Gastroesophageal sphincter (tissue), 4 donors: ENCODE results near the gene MIPOL1. TPM values are rescaled to one million over a fixed set of nuclear protein-coding genes. Genes with fewer than 3 reads are reported as not detected.

Source experiments
- ATAC-seq: fragments of 150-250 bp; one replicate; pipeline ENCODE4 v1.9.1; 2016; ENCODE audit warnings: mild to moderate bottlenecking, moderate library complexity
- H3K27ac ChIP-seq, 4 donors: fragments of 200-600 bp; sonication (generic) in 3 of 4; 1 replicate in 3 of 4; 2 replicates in 1 of 4; pipeline ENCODE4 v1.5.1; 2016 to 2019
- H3K27me3 ChIP-seq: fragments of 200-600 bp; sonication (generic); one replicate; pipeline ENCODE4 v1.5.1; 2019
- H3K36me3 ChIP-seq, 2 donors: fragments of 200-600 bp; sonication (generic); one replicate each; pipeline ENCODE4 v1.5.1; 2019; ENCODE audit warnings: control low read depth in 1 of 2
- H3K4me1 ChIP-seq, 3 donors: fragments of 200-600 bp; sonication (generic); 1 replicate in 2 of 3; 2 replicates in 1 of 3; pipeline ENCODE4 v1.5.1; 2016 to 2019; ENCODE audit warnings: control low read depth in 2 of 3
- H3K4me3 ChIP-seq, 2 donors: fragments of 200-600 bp; sonication (generic); one replicate each; pipeline ENCODE4 v1.5.1; 2019; ENCODE audit warnings: mild to moderate bottlenecking in 1 of 2, moderate library complexity in 1 of 2
- H3K9me3 ChIP-seq, 3 donors: fragments of 200-600 bp; sonication (generic); one replicate each; pipeline ENCODE4 v1.5.1; 2017 to 2019; ENCODE audit warnings: control low read depth in 2 of 3
- EP300 ChIP-seq: sonication (generic); formaldehyde crosslinking; IDR thresholded peaks from one replicate; pipeline ENCODE4 v1.6.1; 2017; ENCODE audit warnings: antibody characterized with exemption, mild to moderate bottlenecking
- POLR2A ChIP-seq, 2 donors: fragments of 450-650 bp; IDR thresholded peaks; one replicate each; pipeline ENCODE4 v1.6.1; 2017; ENCODE audit warnings: antibody characterized with exemption in 2 of 2, mild to moderate bottlenecking in 2 of 2, moderate library complexity in 1 of 2
- POLR2AphosphoS5 ChIP-seq: sonication (generic); formaldehyde crosslinking; IDR thresholded peaks from one replicate; pipeline ENCODE4 v1.6.1; 2017; ENCODE audit warnings: antibody characterized with exemption
- WGBS, 2 donors: methylation state at CpG; one replicate each; pipeline ENCODE4 v1.1.5; 2018; ENCODE audit warnings: low coverage in 1 of 2; 5-methylcytosine and 5-hydroxymethylcytosine counted together
- total RNA-seq, 4 donors: library from RNA; depleted of rRNA; stranded (reverse); fragments of >200 nt; gene quantifications; one replicate each; pipeline ENCODE4 v1.1.0, GENCODE V29; 2016
- TF ChIP-seq, protein P1 (sequence below), 4 experiments: fragments of 200-600 bp in 2 of 4; fragments of 450-650 bp in 2 of 4; sonication (generic) in 1 of 4; IDR thresholded peaks; one replicate each; pipeline ENCODE4 v1.5.1; 2017 to 2019; ENCODE audit warnings: antibody characterized with exemption in 4 of 4, mild to moderate bottlenecking in 2 of 4, moderate library complexity in 2 of 4

Gene MIPOL1
- total RNA-seq, 4 donors from 2014 or later: 10.6 to 32.8 (median 19.4) TPM

DNA sequence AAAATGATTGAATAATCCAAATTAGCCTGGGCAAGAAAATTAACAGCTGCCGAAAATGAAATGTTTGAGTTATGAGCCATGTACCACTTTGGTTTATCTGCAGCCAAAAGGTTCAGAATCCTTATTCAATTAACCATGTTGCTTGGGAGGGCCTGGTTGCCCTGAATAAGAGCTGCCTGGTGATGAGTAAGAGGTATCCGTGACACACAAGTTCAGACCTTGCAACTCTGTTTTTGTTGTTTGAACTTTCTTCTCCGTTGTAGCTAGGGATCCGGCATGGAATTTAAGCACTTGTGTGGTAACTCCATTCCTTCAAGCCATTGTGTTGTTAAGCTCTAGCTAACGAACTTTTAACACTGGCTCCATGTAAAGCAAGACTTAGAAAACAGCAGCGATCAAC is 361.6 kb downstream of the MIPOL1 start:
- H3K9me3 ChIP-seq: no peaks in the 10 kb centered on the region
- ATAC-seq: no peak
- H3K27ac ChIP-seq: no peak overlapping the region
- no peaks in the 10 kb centered on the region for H3K27me3 ChIP-seq
- H3K4me1 ChIP-seq: no peaks in the 10 kb centered on the region
- H3K36me3 ChIP-seq: no peaks in the 10 kb centered on the region
- WGBS, 2 donors: 83 to 84% methylated on average over 5 to 6 of the region's 6 CpGs
- TF ChIP-seq, protein P1, sequence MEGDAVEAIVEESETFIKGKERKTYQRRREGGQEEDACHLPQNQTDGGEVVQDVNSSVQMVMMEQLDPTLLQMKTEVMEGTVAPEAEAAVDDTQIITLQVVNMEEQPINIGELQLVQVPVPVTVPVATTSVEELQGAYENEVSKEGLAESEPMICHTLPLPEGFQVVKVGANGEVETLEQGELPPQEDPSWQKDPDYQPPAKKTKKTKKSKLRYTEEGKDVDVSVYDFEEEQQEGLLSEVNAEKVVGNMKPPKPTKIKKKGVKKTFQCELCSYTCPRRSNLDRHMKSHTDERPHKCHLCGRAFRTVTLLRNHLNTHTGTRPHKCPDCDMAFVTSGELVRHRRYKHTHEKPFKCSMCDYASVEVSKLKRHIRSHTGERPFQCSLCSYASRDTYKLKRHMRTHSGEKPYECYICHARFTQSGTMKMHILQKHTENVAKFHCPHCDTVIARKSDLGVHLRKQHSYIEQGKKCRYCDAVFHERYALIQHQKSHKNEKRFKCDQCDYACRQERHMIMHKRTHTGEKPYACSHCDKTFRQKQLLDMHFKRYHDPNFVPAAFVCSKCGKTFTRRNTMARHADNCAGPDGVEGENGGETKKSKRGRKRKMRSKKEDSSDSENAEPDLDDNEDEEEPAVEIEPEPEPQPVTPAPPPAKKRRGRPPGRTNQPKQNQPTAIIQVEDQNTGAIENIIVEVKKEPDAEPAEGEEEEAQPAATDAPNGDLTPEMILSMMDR (IDR thresholded peaks at IDR 0.05): no peak
- TF ChIP-seq POLR2AphosphoS5: no peak
- no peak for TF ChIP-seq EP300
- no peak for TF ChIP-seq POLR2A (IDR thresholded peaks at IDR 0.05)
- no peak overlapping the region for H3K4me3 ChIP-seq

GRCh38 chr14:37563189-37563588 is 365.5 kb downstream of the MIPOL1 start:
- Histone ChIP-seq H3K4me3 (no peak overlapping the region), H3K27ac (no peak overlapping the region), H3K27me3 (no peaks in the 10 kb centered on the region), H3K36me3 (no peaks in the 10 kb centered on the region), H3K9me3 (no peaks in the 10 kb centered on the region), H3K4me1 (no peaks in the 10 kb centered on the region)
- no peak for ATAC-seq
- TF ChIP-seq, protein P1 (IDR thresholded peaks at IDR 0.05): no peak
- TF ChIP-seq POLR2AphosphoS5: no peak
- TF ChIP-seq EP300: no peak
- TF ChIP-seq POLR2A (IDR thresholded peaks at IDR 0.05): no peak
- 74 to 77% methylated on average over 2 of the region's 2 CpGs for WGBS, 2 donors

DNA sequence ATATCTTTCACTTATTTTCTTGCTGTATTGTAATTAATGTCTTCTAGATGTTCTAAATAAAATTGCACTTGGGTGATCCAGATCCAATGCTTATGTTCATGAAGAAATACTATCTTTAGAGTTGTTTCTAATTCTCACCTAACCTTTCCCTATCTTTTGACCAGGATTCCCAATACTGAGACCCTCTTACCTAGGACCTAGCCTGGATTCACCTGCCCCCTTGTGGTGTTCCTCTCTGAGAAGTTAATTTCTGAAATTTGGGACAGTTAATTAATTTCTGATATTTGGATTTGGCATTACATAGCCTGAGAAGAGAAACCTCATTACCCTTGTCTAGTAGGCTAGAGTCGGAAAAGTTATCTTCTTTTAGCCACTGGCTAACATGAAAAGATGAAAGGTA is 367.8 kb downstream of the MIPOL1 start:
- Histone ChIP-seq H3K27me3 (no peaks in the 10 kb centered on the region), H3K36me3 (no peaks in the 10 kb centered on the region), H3K4me3 (no peak overlapping the region), H3K27ac (no peak overlapping the region), H3K4me1 (no peaks in the 10 kb centered on the region), H3K9me3 (no peaks in the 10 kb centered on the region)
- ATAC-seq: no peak
- 71% methylated on average over 1 of the region's 1 CpG; no CpG with 5 or more reads in 1 of the 2 donors for WGBS, 2 donors
- TF ChIP-seq EP300: no peak
- no peak for TF ChIP-seq POLR2A (IDR thresholded peaks at IDR 0.05)
- no peak for TF ChIP-seq POLR2AphosphoS5
- TF ChIP-seq, protein P1 (IDR thresholded peaks at IDR 0.05): no peak

GRCh38 chr14:37566811-37567371 is 369.2 kb downstream of the MIPOL1 start:
- no peak overlapping the region for H3K4me3 ChIP-seq
- no peaks in the 10 kb centered on the region for H3K36me3 ChIP-seq
- H3K4me1 ChIP-seq: no peaks in the 10 kb centered on the region
- no peak overlapping the region for H3K27ac ChIP-seq
- TF ChIP-seq, protein P1 (IDR thresholded peaks at IDR 0.05): no peak
- TF ChIP-seq POLR2AphosphoS5 (no peak), POLR2A (IDR thresholded peaks at IDR 0.05) (no peak), EP300 (no peak)
- no peak for ATAC-seq
- no peaks in the 10 kb centered on the region for H3K9me3 ChIP-seq
- 20 to 39% methylated on average over 3 of the region's 3 CpGs for WGBS, 2 donors
- no peaks in the 10 kb centered on the region for H3K27me3 ChIP-seq

DNA sequence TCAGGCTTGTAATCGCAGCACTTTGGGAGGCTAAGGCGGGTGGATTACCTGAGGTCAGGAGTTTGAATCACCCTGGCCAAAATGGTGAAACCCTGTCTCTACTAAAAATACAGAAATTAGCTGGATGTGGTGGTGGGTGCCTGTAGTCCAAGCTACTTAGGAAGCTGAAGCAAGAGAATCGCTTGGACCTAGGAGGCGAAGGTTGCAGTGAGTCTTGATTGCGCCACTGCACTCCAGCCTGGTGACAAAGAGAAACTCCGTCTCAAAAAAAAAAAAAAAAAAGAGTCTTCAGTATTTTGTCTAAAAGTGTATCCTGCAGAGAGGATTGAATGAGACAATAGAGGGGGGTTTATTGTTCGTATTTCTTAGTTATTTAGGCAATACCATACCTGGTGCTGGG is 372.0 kb downstream of the MIPOL1 start:
- no peak overlapping the region for H3K27ac ChIP-seq
- no peak for TF ChIP-seq EP300
- TF ChIP-seq, protein P1 (IDR thresholded peaks at IDR 0.05): no peak
- TF ChIP-seq POLR2A (IDR thresholded peaks at IDR 0.05): no peak
- WGBS, 2 donors: 86 to 89% methylated on average over 3 to 7 of the region's 7 CpGs
- no peaks in the 10 kb centered on the region for H3K36me3 ChIP-seq
- no peak overlapping the region for H3K4me3 ChIP-seq
- peaks cover 7% of the 10 kb centered on the region for H3K27me3 ChIP-seq
- ATAC-seq: no peak
- no peaks in the 10 kb centered on the region for H3K9me3 ChIP-seq
- H3K4me1 ChIP-seq: no peaks in the 10 kb centered on the region
